Measurements from ENCODE around the gene CNTNAP2. TPM values are rescaled to one million over a fixed set of nuclear protein-coding genes. Genes with fewer than 3 reads are reported as not detected.

Gene CNTNAP2
- total RNA-seq, 6 experiments from 2014 or later: 1.8 to 8.1 (median 3.9) TPM

GRCh38 chr7:146736446-146737190 is 620.0 kb downstream of the CNTNAP2 start:
- no peak for ATAC-seq
- TF ChIP-seq POLR2A (IDR thresholded peaks at IDR 0.05) (no peak), CTCF (IDR thresholded peaks at IDR 0.05) (peak in 2 of 4 donors; percentile 6 to 14)

GRCh38 chr7:146740039-146740438 is 623.4 kb downstream of the CNTNAP2 start:
- Histone ChIP-seq H3K4me3 (no peak overlapping the region), H3K4me1 (no peaks in the 10 kb centered on the region), H3K27me3 (no peaks in the 10 kb centered on the region), H3K9me3 (peaks cover 0 to 2% (median 0%) of the 10 kb centered on the region in 4 donors), H3K36me3 (no peaks in the 10 kb centered on the region), H3K27ac (no peak overlapping the region)
- intact Hi-C loops (cut with DNase I): no loop called here
- DNase-seq (no peak), ATAC-seq (no peak)
- TF ChIP-seq CTCF (IDR thresholded peaks at IDR 0.05): no peak
- TF ChIP-seq POLR2A (IDR thresholded peaks at IDR 0.05): no peak
- 18% methylated on average over 1 of the region's 1 CpG for WGBS (ENCODE audit: insufficient coverage, low coverage, low lambda C conversion rate, missing lambda C conversion rate)

More at GRCh38 chr7:146736446-146737190, 620.0 kb downstream of the CNTNAP2 start:
- H3K27me3 ChIP-seq: no peaks in the 10 kb centered on the region
- no peak overlapping the region for H3K4me3 ChIP-seq
- DNase-seq: no peak
- peaks cover 0 to 2% (median 0%) of the 10 kb centered on the region in 4 donors for H3K9me3 ChIP-seq
- WGBS (ENCODE audit: insufficient coverage, low coverage, low lambda C conversion rate, missing lambda C conversion rate): 56% methylated on average over 5 of the region's 5 CpGs
- no peaks in the 10 kb centered on the region for H3K36me3 ChIP-seq
- intact Hi-C loops (cut with DNase I): no loop called here
- no peak overlapping the region for H3K27ac ChIP-seq
- no peaks in the 10 kb centered on the region for H3K4me1 ChIP-seq

DNA sequence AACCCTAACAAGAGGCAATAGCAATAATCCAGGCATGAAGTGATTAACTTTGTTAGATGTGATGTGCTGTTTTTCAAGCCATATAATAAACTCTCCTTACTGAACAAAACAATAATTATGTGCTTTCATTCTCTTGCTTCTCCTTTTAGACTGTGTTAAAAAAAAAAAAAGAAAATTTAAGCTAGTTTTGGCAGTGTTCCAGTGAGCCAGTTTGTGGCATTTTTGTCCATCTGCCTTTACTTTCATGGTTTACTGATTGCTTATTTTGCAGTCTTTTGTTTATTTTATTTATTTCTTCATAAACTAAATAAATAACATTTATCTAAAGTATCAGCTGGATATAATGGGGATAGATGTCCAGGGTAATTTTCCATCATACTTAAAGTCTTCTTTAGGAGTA is 625.3 kb downstream of the CNTNAP2 start:
- Histone ChIP-seq H3K36me3 (no peaks in the 10 kb centered on the region), H3K27me3 (no peaks in the 10 kb centered on the region), H3K4me3 (no peak overlapping the region), H3K27ac (no peak overlapping the region), H3K4me1 (no peaks in the 10 kb centered on the region), H3K9me3 (peaks cover 0 to 2% (median 0%) of the 10 kb centered on the region in 4 donors)
- ATAC-seq (no peak), DNase-seq (no peak)
- intact Hi-C loops (cut with DNase I): no loop called here
- TF ChIP-seq POLR2A (IDR thresholded peaks at IDR 0.05): no peak
- TF ChIP-seq CTCF (IDR thresholded peaks at IDR 0.05): no peak

DNA sequence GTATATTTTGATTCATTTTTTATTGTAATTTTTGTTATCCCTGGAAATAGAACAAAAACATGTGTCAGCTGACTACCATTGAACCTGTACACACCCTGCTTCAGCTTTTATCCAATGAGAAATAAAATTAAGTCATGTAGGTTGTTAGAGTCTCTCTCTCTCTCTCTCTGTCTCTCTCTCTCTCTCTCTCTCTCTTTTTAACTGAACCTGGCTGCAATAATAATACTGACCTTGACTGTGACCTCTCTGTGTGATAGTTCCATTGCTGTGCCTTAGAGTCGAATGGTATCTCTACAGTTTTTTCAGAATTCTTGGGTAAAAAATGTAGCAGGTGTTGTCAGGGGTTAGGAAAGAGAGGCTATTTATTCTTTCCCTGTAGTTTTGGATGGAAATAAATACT is 637.8 kb downstream of the CNTNAP2 start:
- Histone ChIP-seq H3K36me3 (no peaks in the 10 kb centered on the region), H3K9me3 (no peaks in the 10 kb centered on the region), H3K4me1 (no peaks in the 10 kb centered on the region), H3K27me3 (no peaks in the 10 kb centered on the region), H3K27ac (no peak overlapping the region), H3K4me3 (no peak overlapping the region)
- WGBS (ENCODE audit: insufficient coverage, low coverage, low lambda C conversion rate, missing lambda C conversion rate): 31% methylated on average over 1 of the region's 1 CpG
- ATAC-seq (no peak), DNase-seq (no peak)
- TF ChIP-seq CTCF (IDR thresholded peaks at IDR 0.05): no peak
- TF ChIP-seq POLR2A (IDR thresholded peaks at IDR 0.05): no peak
- intact Hi-C loops (cut with DNase I): no loop called here
